Endothelial cell of umbilical vein (primary cell): ENCODE data around the gene ADORA2A. TPM values are rescaled to one million over a fixed set of nuclear protein-coding genes. Genes with fewer than 3 reads are reported as not detected.

Experiments used
- BruUV-seq: library from RNA; stranded (reverse); fragments of 400-500 nt; replicated peaks from 2 replicates; lab custom pipeline; 2021; lab: Mats Ljungman, UMichigan
- CTCF ChIA-PET: fragments of 300-600, 350-600 bp; sonication (Branson Sonifier 250); formaldehyde crosslinking; loops from one replicate; lab custom pipeline; 2021; ENCODE audit warnings: antibody characterized with exemption, inconsistent platforms; lab: Charles Lee
- POLR2A ChIA-PET: fragments of 300-600, 350-600 bp; sonication (Branson Sonifier 250); formaldehyde crosslinking; loops from one replicate; lab custom pipeline; 2021; ENCODE audit warnings: antibody characterized with exemption, inconsistent platforms; lab: Charles Lee
- DNase-seq: peaks from one replicate; pipeline ENCODE4 v3.0.0-alpha.2; 2011; ENCODE audit warnings: low read depth, low spot score
- FAIRE-seq: peaks from 2 replicates; lab custom pipeline; 2011; peaks lifted over from hg19 to GRCh38; lab: Jason Lieb, UNC
- H2AFZ ChIP-seq: 2 replicates; pipeline ENCODE4 v1.6.0; 2012; ENCODE audit warnings: low read depth, low read length, control low read depth, inconsistent platforms
- H3K27ac ChIP-seq: 2 replicates; pipeline ENCODE4 v1.5.1; 2011; ENCODE audit warnings: low read depth, mild to moderate bottlenecking, control low read depth, low read length, moderate library complexity; ENCODE audit not compliant: insufficient read depth
- H3K27me3 ChIP-seq, 2 experiments: 2 replicates each; pipeline versions ENCODE4 v1.6.0 to v1.6.1; 2011; ENCODE audit warnings: low read length in 2 of 2, mixed read lengths in 1 of 2; ENCODE audit not compliant: control insufficient read depth in 2 of 2, insufficient read depth in 2 of 2
- H3K36me3 ChIP-seq, 2 experiments: 2 replicates in 1 of 2; 3 replicates in 1 of 2; pipeline ENCODE4 v1.5.1; 2011; ENCODE audit warnings: low read length in 2 of 2, mild to moderate bottlenecking in 1 of 2, moderate library complexity in 1 of 2; ENCODE audit not compliant: control insufficient read depth in 2 of 2, insufficient read depth in 2 of 2; ENCODE audit errors: extremely low read depth in 1 of 2
- H3K4me1 ChIP-seq: 3 replicates; pipeline ENCODE4 v1.5.1; 2011; ENCODE audit warnings: mild to moderate bottlenecking, low read length; ENCODE audit not compliant: control insufficient read depth, insufficient read depth; ENCODE audit errors: extremely low read depth
- H3K4me2 ChIP-seq: 2 replicates; pipeline ENCODE4 v1.6.1; 2011; ENCODE audit warnings: low read length, control low read depth, mixed read lengths; ENCODE audit not compliant: insufficient read depth
- H3K4me3 ChIP-seq, 3 experiments: fragments of 200-600 bp in 1 of 3; sonication (generic), shearing (Covaris generic) in 1 of 3; replicated peaks in 1 of 3; 2 replicates each; pipeline ENCODE4 v1.5.1; 2011 to 2016; ENCODE audit warnings: control low read depth in 3 of 3, low read length in 3 of 3, mild to moderate bottlenecking in 2 of 3, inconsistent platforms in 1 of 3, low read depth in 1 of 3, moderate library complexity in 1 of 3; ENCODE audit not compliant: insufficient read depth in 1 of 3
- H3K79me2 ChIP-seq: 2 replicates; pipeline ENCODE4 v1.6.0; 2012; ENCODE audit warnings: low read length, inconsistent platforms; ENCODE audit not compliant: control insufficient read depth, insufficient read depth
- H3K9ac ChIP-seq: replicated peaks from 2 replicates; pipeline ENCODE3; 2011; ENCODE audit warnings: low read length, control low read depth; ENCODE audit not compliant: insufficient read depth; ENCODE audit errors: extremely low read depth
- H3K9me1 ChIP-seq: replicated peaks from 3 replicates; pipeline ENCODE4 v1.6.0; 2011; ENCODE audit warnings: mild to moderate bottlenecking, low read length; ENCODE audit not compliant: control insufficient read depth, insufficient read depth; ENCODE audit errors: extremely low read depth
- H3K9me3 ChIP-seq: replicated peaks from 2 replicates; pipeline ENCODE4 v1.5.1; 2012; ENCODE audit warnings: low read length, inconsistent platforms; ENCODE audit not compliant: control insufficient read depth, insufficient read depth
- H4K20me1 ChIP-seq: replicated peaks from 2 replicates; pipeline ENCODE3; 2011; ENCODE audit warnings: mild to moderate bottlenecking, low read length; ENCODE audit not compliant: control insufficient read depth, insufficient read depth; ENCODE audit errors: extremely low read depth
- FOS ChIP-seq: IDR thresholded peaks from 2 replicates; pipeline ENCODE4 v1.6.1; 2011; ENCODE audit warnings: mild to moderate bottlenecking, low read length, moderate library complexity, borderline replicate concordance; ENCODE audit not compliant: insufficient read depth
- GATA2 ChIP-seq: IDR thresholded peaks from 2 replicates; pipeline ENCODE4 v1.7.0; 2011; ENCODE audit warnings: low read depth, mild to moderate bottlenecking, moderate library complexity, mixed read lengths, low read length; ENCODE audit not compliant: insufficient read length, insufficient read depth
- JUN ChIP-seq: IDR thresholded peaks from 2 replicates; pipeline ENCODE4 v1.6.1; 2011; ENCODE audit warnings: borderline replicate concordance, low read depth; ENCODE audit not compliant: insufficient read length, insufficient read depth
- MYC ChIP-seq: IDR thresholded peaks from one replicate; pipeline ENCODE4 v1.6.1; 2011; ENCODE audit warnings: mild to moderate bottlenecking, low read depth, low read length
- dilution Hi-C: fragments of 300-500 bp; cut with MboI; formaldehyde crosslinking; loops from one replicate; pipeline ENCODE4 v1.15.0; 2019; ENCODE audit warnings: low sequenced_read_pairs; ENCODE audit not compliant: extremely low pct_ligation_motif_present
- intact Hi-C: fragments of 100-400 bp; cut with micrococcal nuclease; formaldehyde crosslinking; loops from one replicate; pipeline ENCODE4 v1.10.0; 2022
- polyA plus RNA-seq, 4 experiments: library from polyadenylated mRNA; depleted of rRNA in 3 of 4; stranded (reverse) in 3 of 4; unstranded in 1 of 4; fragments of >200 nt; gene quantifications; 2 replicates each; pipeline versions ENCODE4 v1.2.1 to v1.2.3, GENCODE V29; 2011 to 2012; ENCODE audit warnings: missing spikeins in 1 of 4
- total RNA-seq: library from RNA; stranded (reverse); gene quantifications from 2 replicates; pipeline ENCODE4 v1.2.3, GENCODE V29; 2021
- TF ChIP-seq, protein P1 (sequence below): IDR thresholded peaks from 2 replicates; pipeline ENCODE4 v1.6.1; 2011; ENCODE audit not compliant: insufficient read depth, insufficient read length
- TF ChIP-seq, protein P2 (sequence below), 2 donors: IDR thresholded peaks; 1 replicate in 1 of 2; 2 replicates in 1 of 2; pipeline ENCODE4 v1.5.1; 2011; ENCODE audit warnings: low read length in 2 of 2, mild to moderate bottlenecking in 2 of 2, moderate library complexity in 2 of 2, control low read depth in 1 of 2, inconsistent platforms in 1 of 2, low read depth in 1 of 2; ENCODE audit not compliant: insufficient read depth in 1 of 2; ENCODE audit errors: extremely low read depth in 1 of 2

Gene ADORA2A
- total and polyA plus RNA-seq, 2 donors (not counting 3 experiments of a cell fraction or from before 2014, with no cell fraction given) = 20.0 to 33.1 TPM

DNA sequence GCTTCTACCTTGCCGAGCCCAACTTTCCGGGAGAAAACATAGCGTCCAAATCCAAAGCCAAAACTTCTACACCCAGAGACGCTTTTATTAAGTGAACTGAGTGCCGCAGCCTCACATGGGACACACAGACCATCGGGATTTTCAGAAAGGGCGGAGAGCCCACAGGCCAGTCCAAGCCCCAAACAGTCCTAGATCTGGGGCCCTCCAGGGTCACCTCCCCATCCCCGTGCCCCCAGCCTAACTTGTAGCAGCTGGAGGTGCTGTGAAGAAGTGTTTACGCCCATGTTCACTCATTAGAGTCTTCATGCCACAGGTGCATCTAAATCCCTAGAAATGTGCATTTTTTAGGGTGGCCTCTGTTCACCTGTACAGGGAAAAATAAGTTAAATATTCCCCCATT, 14.1 kb upstream of the ADORA2A start:
- CTCF ChIA-PET = no interaction called here
- Histone ChIP-seq H4K20me1 (no peaks in the 10 kb centered on the region), H3K9me1 (no peaks in the 10 kb centered on the region), H3K27ac (no peak overlapping the region), H3K4me2 (no peak overlapping the region), H2AFZ (no peak overlapping the region), H3K4me3 (no peak overlapping the region), H3K4me1 (peaks cover 20% of the 10 kb centered on the region), H3K9ac (no peak overlapping the region), H3K79me2 (peaks cover 4% of the 10 kb centered on the region), H3K27me3 (no peaks in the 10 kb centered on the region), H3K36me3 (peaks cover 0 to 20% of the 10 kb centered on the region in 2 experiments), H3K9me3 (no peaks in the 10 kb centered on the region)
- no TSS peak for BruUV-seq
- POLR2A ChIA-PET = no interaction called here
- no peak for DNase-seq
- dilution Hi-C loops (no loop called here), intact Hi-C loops (no loop called here)
- TF ChIP-seq FOS = no peak
- TF ChIP-seq, protein P1, sequence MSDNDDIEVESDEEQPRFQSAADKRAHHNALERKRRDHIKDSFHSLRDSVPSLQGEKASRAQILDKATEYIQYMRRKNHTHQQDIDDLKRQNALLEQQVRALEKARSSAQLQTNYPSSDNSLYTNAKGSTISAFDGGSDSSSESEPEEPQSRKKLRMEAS = no peak
- no peak for TF ChIP-seq JUN
- TF ChIP-seq, protein P2, sequence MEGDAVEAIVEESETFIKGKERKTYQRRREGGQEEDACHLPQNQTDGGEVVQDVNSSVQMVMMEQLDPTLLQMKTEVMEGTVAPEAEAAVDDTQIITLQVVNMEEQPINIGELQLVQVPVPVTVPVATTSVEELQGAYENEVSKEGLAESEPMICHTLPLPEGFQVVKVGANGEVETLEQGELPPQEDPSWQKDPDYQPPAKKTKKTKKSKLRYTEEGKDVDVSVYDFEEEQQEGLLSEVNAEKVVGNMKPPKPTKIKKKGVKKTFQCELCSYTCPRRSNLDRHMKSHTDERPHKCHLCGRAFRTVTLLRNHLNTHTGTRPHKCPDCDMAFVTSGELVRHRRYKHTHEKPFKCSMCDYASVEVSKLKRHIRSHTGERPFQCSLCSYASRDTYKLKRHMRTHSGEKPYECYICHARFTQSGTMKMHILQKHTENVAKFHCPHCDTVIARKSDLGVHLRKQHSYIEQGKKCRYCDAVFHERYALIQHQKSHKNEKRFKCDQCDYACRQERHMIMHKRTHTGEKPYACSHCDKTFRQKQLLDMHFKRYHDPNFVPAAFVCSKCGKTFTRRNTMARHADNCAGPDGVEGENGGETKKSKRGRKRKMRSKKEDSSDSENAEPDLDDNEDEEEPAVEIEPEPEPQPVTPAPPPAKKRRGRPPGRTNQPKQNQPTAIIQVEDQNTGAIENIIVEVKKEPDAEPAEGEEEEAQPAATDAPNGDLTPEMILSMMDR (IDR thresholded peaks at IDR 0.05; ENCODE audit: extremely low read depth in 1 of 2, insufficient read depth in 1 of 2, low read depth in 1 of 2, low read length in 2 of 2) = no peak
- TF ChIP-seq MYC = no peak
- no peak for TF ChIP-seq GATA2
- no peak for FAIRE-seq
